ENCODE data around the gene SEPTIN12. TPM values are rescaled to one million over a fixed set of nuclear protein-coding genes. Genes with fewer than 3 reads are reported as not detected.

Gene SEPTIN12
- total and polyA plus RNA-seq, 3 experiments from 2014 or later, result not detected

DNA sequence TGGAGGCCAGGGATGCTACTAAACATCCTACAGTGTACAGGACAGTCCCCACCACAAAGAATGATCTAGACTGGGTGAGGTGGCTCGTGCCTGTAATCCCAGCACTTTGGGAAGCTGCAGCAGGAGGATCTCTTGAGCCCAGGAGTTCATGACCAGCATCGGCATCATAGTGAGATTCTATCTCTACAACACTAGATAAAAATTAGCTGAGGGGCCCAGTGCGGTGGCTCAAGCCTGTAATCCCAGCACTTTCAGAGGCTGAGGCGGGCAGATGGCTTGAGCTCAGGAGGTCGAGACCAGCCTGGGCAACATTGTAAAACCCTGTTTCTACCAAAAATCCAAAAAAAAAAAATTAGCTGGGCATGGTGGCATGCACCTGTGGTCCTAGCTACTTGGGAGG is 15.8 kb downstream of the SEPTIN12 start:
- peaks cover 13 to 23% (median 22%) of the 10 kb centered on the region in 3 donors for H3K4me1 Mint-ChIP-seq
- POLR2A ChIA-PET, result no interaction called here
- no peak for DNase-seq

DNA sequence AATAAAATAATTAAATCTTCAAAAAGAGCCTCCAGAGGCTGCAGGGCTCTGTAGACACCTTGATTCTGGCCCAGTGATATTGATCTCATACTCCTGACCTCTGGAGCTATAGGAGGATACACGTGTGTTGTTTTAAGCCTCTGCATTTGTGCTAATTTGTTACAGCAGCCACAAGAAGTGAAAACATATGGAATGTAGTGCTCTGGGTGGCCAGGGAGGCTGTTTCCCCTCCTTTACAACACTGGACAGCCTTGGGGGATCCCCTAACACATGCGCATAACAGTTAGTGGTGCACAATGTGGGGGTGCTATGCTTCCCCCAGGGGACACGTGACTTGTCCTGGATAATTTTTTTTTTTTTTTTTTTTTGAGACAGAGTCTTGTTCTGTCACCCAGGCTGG is 16.5 kb downstream of the SEPTIN12 start:
- Histone ChIP-seq H3K9me3 (ENCODE audit: low read length) (no peaks in the 10 kb centered on the region), H3K36me3 (ENCODE audit: insufficient read depth, low read length) (no peaks in the 10 kb centered on the region), H3K27me3 (ENCODE audit: insufficient read depth, low read length, poor library complexity, severe bottlenecking) (no peaks in the 10 kb centered on the region), H3K27ac (ENCODE audit: low read depth, low read length) (no peak overlapping the region), H3K4me3 (ENCODE audit: low read length) (no peak overlapping the region), H3K4me1 (ENCODE audit: insufficient read depth, low read length) (peaks cover 9% of the 10 kb centered on the region)
- Mint-ChIP-seq H3K9me3 (no peaks in the 10 kb centered on the region), H3K4me1 (peaks cover 16 to 26% (median 26%) of the 10 kb centered on the region in 3 donors), H3K4me3 (peak overlapping the region in 1 of 7 donors; percentile 11), H3K36me3 (peaks cover 0 to 6% (median 0%) of the 10 kb centered on the region in 3 donors), H3K27ac (no peak overlapping the region), H3K27me3 (peaks cover 0 to 1% of the 10 kb centered on the region in 2 donors)
- DNase-seq, result no peak
- ChIA-PET POLR2A (no interaction called here), CTCF (no interaction called here)

More for the DNA sequence above, 15.8 kb downstream of the SEPTIN12 start:
- Histone ChIP-seq H3K27me3 (ENCODE audit: insufficient read depth, low read length, poor library complexity, severe bottlenecking) (no peaks in the 10 kb centered on the region), H3K9me3 (ENCODE audit: low read length) (no peaks in the 10 kb centered on the region), H3K4me3 (ENCODE audit: low read length) (no peak overlapping the region), H3K36me3 (ENCODE audit: insufficient read depth, low read length) (no peaks in the 10 kb centered on the region), H3K4me1 (ENCODE audit: insufficient read depth, low read length) (peaks cover 9% of the 10 kb centered on the region), H3K27ac (ENCODE audit: low read depth, low read length) (no peak overlapping the region)
- H3K4me3 Mint-ChIP-seq, result no peak overlapping the region
- CTCF ChIA-PET, result interaction anchor here (1.2 kb wide), 1 partner anchor 37 kb away, joined by 4 read pairs; no protein-coding TSS in a partner anchor
- H3K36me3 Mint-ChIP-seq, result peaks cover 0 to 3% (median 0%) of the 10 kb centered on the region in 3 donors
- no peak overlapping the region for H3K27ac Mint-ChIP-seq
- H3K27me3 Mint-ChIP-seq, result peaks cover 0 to 1% of the 10 kb centered on the region in 2 donors
- no peaks in the 10 kb centered on the region for H3K9me3 Mint-ChIP-seq

DNA sequence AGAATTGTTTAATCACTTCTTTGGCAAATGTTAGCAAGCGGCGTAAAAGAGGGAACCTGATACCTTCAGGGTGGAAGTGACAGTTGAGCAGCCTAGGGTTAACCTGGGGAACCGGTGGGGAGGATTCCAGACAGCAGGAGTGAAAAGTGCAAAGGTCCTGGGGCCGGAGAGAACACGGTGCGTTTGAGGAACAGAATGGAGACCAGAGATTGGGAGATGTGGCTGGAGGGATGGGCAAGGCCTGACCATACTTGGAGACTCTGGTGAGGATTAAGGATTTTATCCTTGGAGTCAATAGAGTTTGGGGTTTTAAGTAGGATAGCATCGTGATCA is 18.9 kb downstream of the SEPTIN12 start:
- peak overlapping the region; percentile 63 to 99 (median 90) for H3K4me3 Mint-ChIP-seq
- no peaks in the 10 kb centered on the region for H3K9me3 Mint-ChIP-seq
- peaks cover 0 to 1% of the 10 kb centered on the region in 2 donors for H3K27me3 Mint-ChIP-seq

DNA sequence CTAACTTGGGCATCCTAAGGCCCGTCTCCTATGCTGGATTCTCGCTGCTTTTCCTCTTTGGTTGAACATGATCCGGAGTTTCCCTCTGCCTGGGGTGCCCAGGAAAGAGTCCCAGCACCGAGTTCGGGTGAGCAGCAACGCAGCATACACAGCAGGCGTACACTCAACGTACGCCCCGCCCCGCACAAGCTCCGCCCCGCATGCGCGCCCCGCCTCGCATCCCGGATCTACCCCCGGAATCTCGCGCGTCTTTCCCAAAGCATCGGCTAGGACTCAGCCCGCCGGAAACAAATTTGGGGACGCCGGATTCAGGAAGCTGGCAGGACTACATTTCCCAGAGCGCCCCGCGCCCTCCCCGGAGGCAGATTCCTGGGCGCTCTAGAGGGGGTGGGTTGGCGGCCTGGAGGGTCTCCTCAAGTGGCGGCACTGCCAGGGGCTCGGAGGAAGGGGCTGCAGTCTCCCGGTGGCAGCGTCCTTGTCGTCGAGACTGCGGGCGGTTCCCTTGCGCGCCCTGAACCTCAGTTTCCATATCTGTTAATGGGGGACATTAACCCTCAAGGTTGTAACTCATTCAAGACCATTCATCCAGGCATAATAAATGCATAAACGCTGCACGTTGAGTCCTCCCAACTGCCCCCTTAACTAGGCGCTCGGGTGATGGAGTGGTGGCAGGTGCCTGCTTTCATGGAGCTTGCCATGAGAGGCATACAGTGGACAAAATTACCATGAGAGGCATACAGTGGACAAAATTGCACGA is 19.4 kb downstream of the SEPTIN12 start:
- H3K27ac ChIP-seq (ENCODE audit: low read depth, low read length), result peak overlapping the region; percentile 51
- Mint-ChIP-seq H3K27ac (peak overlapping the region; percentile 85 to 98 (median 93)), H3K4me3 (peak overlapping the region; percentile 88 to 99 (median 91)), H3K9me3 (no peaks in the 10 kb centered on the region), H3K36me3 (peaks cover 0 to 22% (median 0%) of the 10 kb centered on the region in 3 donors), H3K27me3 (peaks cover 0 to 1% of the 10 kb centered on the region in 2 donors), H3K4me1 (peaks cover 23 to 39% (median 35%) of the 10 kb centered on the region in 3 donors)
- peaks cover 24% of the 10 kb centered on the region for H3K4me1 ChIP-seq (ENCODE audit: insufficient read depth, low read length)
- DNase-seq, result peak; percentile 71 to 88 (median 79)
- H3K27me3 ChIP-seq (ENCODE audit: insufficient read depth, low read length, poor library complexity, severe bottlenecking), result no peaks in the 10 kb centered on the region
- H3K4me3 ChIP-seq (ENCODE audit: low read length), result peak overlapping the region; percentile 66
- no peaks in the 10 kb centered on the region for H3K9me3 ChIP-seq (ENCODE audit: low read length)
- POLR2A ChIA-PET, result interaction anchor here (0.6 to 4.1 kb wide), 6 partner anchors 29 to 840 kb away, joined by 3 to 27 read pairs (median 5); partner anchors contain the start of genes ANKS3, DNAAF8, GLYR1 and ROGDI
- H3K36me3 ChIP-seq (ENCODE audit: insufficient read depth, low read length), result no peaks in the 10 kb centered on the region
- CTCF ChIA-PET, result interaction anchor here (1.1 to 1.6 kb wide), 2 partner anchors 34 kb away, joined by 4 to 6 read pairs; partner anchors contain the start of genes ANKS3, DNAAF8 and ROGDI

More for the DNA sequence above, 18.9 kb downstream of the SEPTIN12 start:
- POLR2A ChIA-PET, result interaction anchor here (1.0 to 4.1 kb wide), 4 partner anchors 34 to 153 kb away, joined by 3 to 27 read pairs (median 6); partner anchors contain the start of genes ANKS3, DNAAF8, GLYR1 and ROGDI
- Mint-ChIP-seq H3K36me3 (peaks cover 0 to 18% (median 0%) of the 10 kb centered on the region in 3 donors), H3K27ac (peak overlapping the region; percentile 52 to 98 (median 88)), H3K4me1 (peaks cover 23 to 39% (median 35%) of the 10 kb centered on the region in 3 donors)
- Histone ChIP-seq H3K36me3 (ENCODE audit: insufficient read depth, low read length) (no peaks in the 10 kb centered on the region), H3K9me3 (ENCODE audit: low read length) (no peaks in the 10 kb centered on the region), H3K27ac (ENCODE audit: low read depth, low read length) (no peak overlapping the region), H3K27me3 (ENCODE audit: insufficient read depth, low read length, poor library complexity, severe bottlenecking) (no peaks in the 10 kb centered on the region), H3K4me3 (ENCODE audit: low read length) (peak overlapping the region; percentile 66), H3K4me1 (ENCODE audit: insufficient read depth, low read length) (peaks cover 24% of the 10 kb centered on the region)
- CTCF ChIA-PET, result interaction anchor here (1.1 to 1.6 kb wide), 2 partner anchors 33 to 35 kb away, joined by 4 to 6 read pairs; partner anchors contain the start of genes ANKS3, DNAAF8 and ROGDI
- DNase-seq, result no peak

DNA sequence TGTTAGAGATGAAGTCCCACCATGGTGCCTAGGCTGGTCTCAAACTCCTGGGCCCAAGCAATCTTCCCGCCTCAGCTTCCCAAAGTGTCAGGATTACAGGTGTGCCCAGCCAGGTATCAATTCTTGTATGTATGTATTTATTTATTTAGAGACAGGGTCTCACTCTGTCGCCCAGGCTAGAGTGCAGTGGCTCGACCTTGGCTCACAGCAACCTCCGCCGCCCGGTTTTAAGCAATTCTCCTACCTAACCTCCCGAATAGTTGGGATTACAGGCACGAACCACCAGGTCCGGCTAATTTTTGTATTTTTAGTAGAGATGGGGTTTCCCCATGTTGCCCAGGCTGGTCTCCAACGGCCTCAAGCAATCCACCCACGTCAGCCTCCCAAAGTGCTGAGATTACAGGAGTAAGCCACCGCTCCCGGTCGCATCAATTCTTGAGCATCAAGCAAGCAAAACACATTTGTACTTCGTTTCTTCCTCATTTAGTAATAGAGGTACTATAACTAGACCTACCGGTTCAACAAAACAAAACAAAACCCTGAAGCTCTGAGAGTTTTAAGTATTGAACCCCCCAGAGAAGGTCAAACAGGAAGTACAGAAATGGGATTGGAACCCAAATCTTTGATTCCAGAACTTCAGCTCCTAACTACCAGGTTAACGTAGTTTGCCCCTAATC is 20.1 kb downstream of the SEPTIN12 start:
- Histone ChIP-seq H3K4me3 (ENCODE audit: low read length) (peak overlapping the region; percentile 66), H3K27ac (ENCODE audit: low read depth, low read length) (peak overlapping the region; percentile 51), H3K9me3 (ENCODE audit: low read length) (no peaks in the 10 kb centered on the region), H3K4me1 (ENCODE audit: insufficient read depth, low read length) (peaks cover 24% of the 10 kb centered on the region), H3K27me3 (ENCODE audit: insufficient read depth, low read length, poor library complexity, severe bottlenecking) (no peaks in the 10 kb centered on the region), H3K36me3 (ENCODE audit: insufficient read depth, low read length) (no peaks in the 10 kb centered on the region)
- peak in 1 of 5 donors; percentile 10 for DNase-seq
- ChIA-PET POLR2A (interaction anchor here (0.6 to 4.1 kb wide), 5 partner anchors 28 to 839 kb away, joined by 3 to 27 read pairs (median 6); partner anchors contain the start of genes ANKS3, DNAAF8, GLYR1 and ROGDI), CTCF (interaction anchor here (0.5 to 1.6 kb wide), 3 partner anchors 33 to 219 kb away, joined by 3 to 6 read pairs (median 4); partner anchors contain the start of genes ANKS3, DNAAF8 and ROGDI)
- peak overlapping the region; percentile 88 to 99 (median 91) for H3K4me3 Mint-ChIP-seq
- peaks cover 0 to 1% of the 10 kb centered on the region in 2 donors for H3K27me3 Mint-ChIP-seq
- H3K4me1 Mint-ChIP-seq, result peaks cover 23 to 39% (median 35%) of the 10 kb centered on the region in 3 donors
- peaks cover 0 to 27% (median 0%) of the 10 kb centered on the region in 3 donors for H3K36me3 Mint-ChIP-seq
- H3K27ac Mint-ChIP-seq, result peak overlapping the region; percentile 85 to 98 (median 93)
- no peaks in the 10 kb centered on the region for H3K9me3 Mint-ChIP-seq

DNA sequence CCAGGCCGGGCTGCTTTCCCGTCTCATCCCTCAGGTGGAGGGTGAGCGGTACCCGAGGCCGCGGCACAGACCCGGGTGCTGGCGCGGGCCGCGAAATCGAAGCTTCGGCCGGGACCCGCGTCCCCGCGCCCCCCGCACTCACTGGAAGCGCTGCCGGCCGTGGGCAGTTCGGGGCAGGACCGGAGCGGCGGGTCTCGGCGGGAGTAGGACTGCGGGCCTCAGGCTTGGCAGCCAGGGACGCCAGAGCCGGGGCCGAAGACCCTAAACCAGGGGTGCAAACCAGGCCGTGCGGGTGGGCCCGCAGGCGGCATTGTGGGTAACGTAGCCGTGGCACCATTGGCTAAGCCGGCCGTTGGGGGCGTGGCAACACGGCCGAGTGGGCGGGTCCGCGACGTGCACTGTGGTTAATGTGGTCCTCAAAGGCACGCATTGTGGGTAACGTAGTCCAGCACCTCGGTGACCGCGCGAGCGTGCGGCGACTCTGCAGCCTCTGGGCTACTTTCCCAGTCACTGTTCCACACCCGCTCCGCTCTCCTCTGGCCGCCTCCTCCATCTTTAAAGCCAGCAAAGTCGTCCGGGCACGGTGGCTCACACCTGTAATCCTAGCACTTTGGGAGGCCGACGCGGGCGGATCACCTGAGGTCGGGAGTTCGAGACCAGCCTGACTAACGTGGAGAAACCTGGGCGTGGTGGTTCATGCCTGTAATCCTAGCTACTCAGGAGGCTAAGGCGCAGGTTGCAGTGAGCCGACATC is 21.1 kb downstream of the SEPTIN12 start, which contains the start of gene ZNF500:
Gene ZNF500 (minus strand): TSS at position 288 of the 754 bp plus-strand sequence. CDS start 1,184 bp downstream, outside the sequence.
- H3K9me3 Mint-ChIP-seq, result no peaks in the 10 kb centered on the region
- H3K36me3 Mint-ChIP-seq, result peaks cover 0 to 37% (median 0%) of the 10 kb centered on the region in 3 donors
- peak; percentile 89 to 93 (median 93) for DNase-seq
- H3K4me3 Mint-ChIP-seq, result peak within 1 kb of the TSS; percentile 88 to 99 (median 91)
- Histone ChIP-seq H3K9me3 (ENCODE audit: low read length) (no peaks in the 10 kb centered on the region), H3K27me3 (ENCODE audit: insufficient read depth, low read length, poor library complexity, severe bottlenecking) (no peaks in the 10 kb centered on the region), H3K4me1 (ENCODE audit: insufficient read depth, low read length) (peaks cover 24% of the 10 kb centered on the region), H3K4me3 (ENCODE audit: low read length) (peak within 1 kb of the TSS; percentile 95), H3K27ac (ENCODE audit: low read depth, low read length) (peak within 1 kb of the TSS; percentile 64), H3K36me3 (ENCODE audit: insufficient read depth, low read length) (peaks cover 4% of the 10 kb centered on the region)
- H3K27ac Mint-ChIP-seq, result peak within 1 kb of the TSS; percentile 85 to 98 (median 93)
- H3K27me3 Mint-ChIP-seq, result peaks cover 0 to 1% of the 10 kb centered on the region in 2 donors
- ChIA-PET POLR2A (interaction anchor here (1.2 to 4.1 kb wide), 2 partner anchors 33 to 35 kb away, joined by 4 to 27 read pairs; partner anchors contain the start of genes ANKS3 and DNAAF8), CTCF (interaction anchor here (1.1 kb wide), 1 partner anchor 32 kb away, joined by 4 read pairs; the partner anchor contains the start of gene DNAAF8)
- H3K4me1 Mint-ChIP-seq, result peaks cover 23 to 39% (median 35%) of the 10 kb centered on the region in 3 donors
